Right lobe of liver (tissue), 6 donors: ENCODE measurements around the gene TECPR2. TPM values are rescaled to one million over a fixed set of nuclear protein-coding genes. Genes with fewer than 3 reads are reported as not detected.
"Not testable (repeated sequence)": the region's sequence is repeated elsewhere in the genome, so short reads cannot be mapped to it uniquely, and the experiment has no call there.

Source experiments
- ATAC-seq, 4 donors: fragments of 200-7000 bp; cut with Tn5 transposase; one replicate each; pipeline ENCODE4 v1.9.1; 2020; ENCODE audit warnings: mild to moderate bottlenecking in 4 of 4, moderate library complexity in 4 of 4
- DNase-seq, 3 donors: peaks; one replicate each; pipeline ENCODE4 v3.0.0-alpha.2; 2020
- H3K27ac ChIP-seq, 3 donors: fragments of 200-600 bp; one replicate each; pipeline ENCODE4 v1.8.0; 2022
- H3K27me3 ChIP-seq, 2 donors: fragments of 200-600 bp; one replicate each; pipeline ENCODE4 v1.8.0; 2022
- H3K36me3 ChIP-seq, 4 donors: fragments of 200-600 bp; sonication (generic) in 1 of 4; one replicate each; pipeline versions ENCODE4 v1.5.1 to v1.8.0; 2017 to 2022; ENCODE audit warnings: control low read depth in 1 of 4
- H3K4me1 ChIP-seq, 4 donors: fragments of 200-600 bp; sonication (generic) in 1 of 4; one replicate each; pipeline versions ENCODE4 v1.5.1 to v1.8.0; 2017 to 2022; ENCODE audit warnings: control low read depth in 1 of 4
- H3K4me3 ChIP-seq, 3 donors: fragments of 200-600 bp; one replicate each; pipeline ENCODE4 v1.8.0; 2022
- H3K9me3 ChIP-seq, 4 donors: fragments of 200-600 bp; sonication (generic) in 1 of 4; one replicate each; pipeline versions ENCODE4 v1.5.1 to v1.8.0; 2017 to 2022; ENCODE audit warnings: control low read depth in 1 of 4
- CTCF ChIP-seq, 4 donors: fragments of 200-600 bp in 3 of 4; fragments of 450-650 bp in 1 of 4; IDR thresholded peaks; one replicate each; pipeline versions ENCODE4 v1.5.1 to v1.8.0; 2016 to 2022; ENCODE audit warnings: antibody characterized with exemption in 4 of 4, mild to moderate bottlenecking in 2 of 4
- POLR2A ChIP-seq: fragments of 450-650 bp; IDR thresholded peaks from one replicate; pipeline ENCODE4 v1.6.1; 2017; ENCODE audit warnings: antibody characterized with exemption, mild to moderate bottlenecking
- WGBS: methylation state at CpG from one replicate; pipeline ENCODE4 v1.1.6; 2018; ENCODE audit warnings: low coverage, low lambda C conversion rate; ENCODE audit not compliant: insufficient coverage; ENCODE audit errors: missing lambda C conversion rate; 5-methylcytosine and 5-hydroxymethylcytosine counted together
- intact Hi-C, 2 donors: fragments of 100-400 bp; cut with DNase I; formaldehyde crosslinking; loops; one replicate each; pipeline versions ENCODE4 v1.11.2 to v1.14.1; 2022
- microRNA-seq, 2 donors: library from miRNA; unstranded; fragments of <30 nt; microRNA quantifications; one replicate each; pipeline ENCODE4, GENCODE V29; 2019 to 2020
- small RNA-seq, 2 experiments: library from RNA; depleted of rRNA; stranded (forward); fragments of <200 nt; gene quantifications; one replicate each; pipeline ENCODE3, GENCODE V24; 2016
- total RNA-seq, 6 experiments: library from RNA; depleted of rRNA in 2 of 6; stranded (reverse); fragments of >200 nt in 2 of 6; fragmentation: NEBNext Ultra II Directional in 3 of 6; extraction: Animal tissue kit (Norgen Biotek cat#: 25700) in 3 of 6; gene quantifications; one replicate each; pipeline versions ENCODE4 v1.1.0 to v1.2.4, GENCODE V29; 2016 to 2023
- donor health status: DM: no; HTN: yes; CAD: no.
- donor health status: DM: no; HTN: no; CAD: no.
- donor health status: DM: no; HTN: no; CAD: no.
- donor health status: DM: no; HTN: yes; CAD: no.
- donor health status: DM: no; HTN: yes; CAD: no.

Gene TECPR2
- total RNA-seq, 6 experiments from 2014 or later: 5.5 to 10.5 (median 9.4) TPM

- TF ChIP-seq POLR2A (no peak), CTCF (IDR thresholded peaks at IDR 0.05) (no peak)
These were observed 186.0 kb downstream of the TECPR2 start for GRCh38 chr14:102548616-102549240.

GRCh38 chr14:102550927-102551401 is 188.2 kb downstream of the TECPR2 start:
- WGBS: 58% methylated on average over 2 of the region's 3 CpGs
- DNase-seq, H3K27ac ChIP-seq, ATAC-seq, H3K27me3 ChIP-seq, H3K9me3 ChIP-seq, H3K4me3 ChIP-seq, H3K4me1 ChIP-seq, H3K36me3 ChIP-seq, intact Hi-C loops: not testable (repeated sequence)

More at GRCh38 chr14:102548616-102549240, 186.0 kb downstream of the TECPR2 start:
- Histone ChIP-seq H3K36me3 (no peaks in the 10 kb centered on the region), H3K4me3 (no peak overlapping the region), H3K27ac (no peak overlapping the region), H3K9me3 (no peaks in the 10 kb centered on the region), H3K27me3 (peaks cover 0 to 9% of the 10 kb centered on the region in 2 donors), H3K4me1 (no peaks in the 10 kb centered on the region)
- WGBS: 32% methylated on average over 2 of the region's 3 CpGs
- no peak for DNase-seq
- intact Hi-C loops: no loop called here
- no peak for ATAC-seq

Small RNA genes within 50 kb of the gene (microRNA-seq; reads per million reads assigned to microRNA genes)
- 0 reads per million in 2 donors for gene MIR4309

Small RNA genes within 50 kb of the gene (small RNA-seq; reads per million reads assigned to genes)
- 0 reads per million in 2 experiments for gene MIR4309

Other genes with a start within 250 kb of the TECPR2 start
- 10 to 100 TPM in 5 of 6 experiments, 1 to 10 TPM in 1; 6.3 to 14.7 (median 12.4) TPM for gene WDR20, start 223.0 kb upstream of the TECPR2 start, total RNA-seq
- gene MOK, start 57.8 kb upstream of the TECPR2 start, total RNA-seq: 1 to 10 TPM; 2.7 to 4.7 (median 3.8) TPM
- 1 to 10 TPM; 3.6 to 8.7 (median 5.9) TPM for gene ZNF839, start 43.2 kb upstream of the TECPR2 start, total RNA-seq
- 10 to 100 TPM; 15.2 to 32.3 (median 21.0) TPM for gene CINP, start 51 bp upstream of the TECPR2 start, total RNA-seq
- gene ANKRD9, start 146.8 kb downstream of the TECPR2 start, total RNA-seq: 10 to 100 TPM in 2 of 6 experiments, 1 to 10 TPM in 4; 7.5 to 33.8 (median 8.9) TPM
- gene RCOR1, start 229.7 kb downstream of the TECPR2 start, total RNA-seq: 10 to 100 TPM in 2 of 6 experiments, 1 to 10 TPM in 4; 7.5 to 14.1 (median 8.7) TPM